ENCODE measurements around the gene PAX2.

The PAX2 gene

GRCh38 chr10:100825325-100825875 lies 80.0 kb downstream of the PAX2 start:
- DNase-seq = no peak

- DNase-seq = no peak
Observed at GRCh38 chr10:100826031-100826651, 80.8 kb downstream of the PAX2 start.

- DNase-seq = no peak
Observed at GRCh38 chr10:100826661-100826982, 81.2 kb downstream of the PAX2 start.

GRCh38 chr10:100826983-100827818 lies 81.8 kb downstream of the PAX2 start:
- DNase-seq = no peak

GRCh38 chr10:100827819-100828737 lies 82.7 kb downstream of the PAX2 start:
- no peak for DNase-seq

GRCh38 chr10:100828738-100829096 lies 83.3 kb downstream of the PAX2 start:
- no peak for DNase-seq

- DNase-seq = no peak
Observed at GRCh38 chr10:100829097-100829870, 83.9 kb downstream of the PAX2 start.

- DNase-seq = no peak
Observed at GRCh38 chr10:100829933-100830727, 84.7 kb downstream of the PAX2 start.

- DNase-seq = no peak
Observed at GRCh38 chr10:100830728-100831111, 85.3 kb downstream of the PAX2 start.

GRCh38 chr10:100831742-100832141 lies 86.4 kb downstream of the PAX2 start:
- DNase-seq = no peak

- no peak for DNase-seq
Observed at GRCh38 chr10:100835810-100836209, 90.4 kb downstream of the PAX2 start.

- DNase-seq = no peak
Observed at GRCh38 chr10:100836891-100837290, 91.5 kb downstream of the PAX2 start.

- no peak for DNase-seq
Observed at GRCh38 chr10:100837300-100837699, 91.9 kb downstream of the PAX2 start.

- DNase-seq = no peak
Observed at GRCh38 chr10:100838986-100839385, 93.6 kb downstream of the PAX2 start.

- DNase-seq = no peak
Observed at GRCh38 chr10:100841528-100841927, 96.1 kb downstream of the PAX2 start.

GRCh38 chr10:100847440-100847839 lies 102.1 kb downstream of the PAX2 start:
- no peak for DNase-seq

GRCh38 chr10:100848770-100849169 lies 103.4 kb downstream of the PAX2 start:
- DNase-seq = no peak

- DNase-seq = no peak
Observed at GRCh38 chr10:100858261-100858660, 112.9 kb downstream of the PAX2 start.

- DNase-seq = no peak
Observed at GRCh38 chr10:100858747-100859483, 113.5 kb downstream of the PAX2 start.

- DNase-seq = no peak
Observed at GRCh38 chr10:100859484-100859763, 114.0 kb downstream of the PAX2 start.

GRCh38 chr10:100863433-100863832 lies 118.1 kb downstream of the PAX2 start:
- DNase-seq = no peak
